Heart left ventricle (tissue), 13 donors: ENCODE data around the gene QDPR.

ENCODE experiments used
- POLR2A ChIP-seq, 2 donors: fragments of 450-650 bp; IDR thresholded peaks; one replicate each; pipeline ENCODE4 v1.6.1; 2017; ENCODE audit warnings: antibody characterized with exemption in 2 of 2, mild to moderate bottlenecking in 2 of 2, moderate library complexity in 2 of 2
- TF ChIP-seq, protein P1 (sequence below), 12 donors: fragments of 200-600 bp; sonication (generic) in 4 of 12; IDR thresholded peaks; one replicate each; pipeline versions ENCODE4 v1.5.0 to v1.8.0; 2018 to 2022; ENCODE audit warnings: antibody characterized with exemption in 12 of 12, mild to moderate bottlenecking in 5 of 12
- donor health status: ischemic (EF 13 %, LVEDD 7.1; RV severe dilation, severe dysfunction).
- donor health status: DM: no; HTN: yes; CAD: no.
- donor health status: DM: no; HTN: no; CAD: no.
- donor health status: ischemic (EF 25% LVEDD 6.9; RV normal size, moderate dysfunction).
- donor health status: ischemic (EF 25% LVEDD 5.7; RV mildly dilated, moderate dysfunction).
- donor health status: ischemic (EF 35%, LVEDD 5.7; RV mildly dilated, moderate dysfunction).
- donor health status: nonischemic (EF 11% LVEDD 7.7; RV severe dilation, severe dysfunction).
- donor health status: DM: yes; HTN: yes; CAD: no.
- donor health status: PGD.
- donor health status: ischemic (EF 29% LVEDD 5.4; RV normal size, mild dysfunction).
- donor health status: nonischemic (EF 23%, LVEDD 6.1; RV moderate dilation, normal function).

DNA sequence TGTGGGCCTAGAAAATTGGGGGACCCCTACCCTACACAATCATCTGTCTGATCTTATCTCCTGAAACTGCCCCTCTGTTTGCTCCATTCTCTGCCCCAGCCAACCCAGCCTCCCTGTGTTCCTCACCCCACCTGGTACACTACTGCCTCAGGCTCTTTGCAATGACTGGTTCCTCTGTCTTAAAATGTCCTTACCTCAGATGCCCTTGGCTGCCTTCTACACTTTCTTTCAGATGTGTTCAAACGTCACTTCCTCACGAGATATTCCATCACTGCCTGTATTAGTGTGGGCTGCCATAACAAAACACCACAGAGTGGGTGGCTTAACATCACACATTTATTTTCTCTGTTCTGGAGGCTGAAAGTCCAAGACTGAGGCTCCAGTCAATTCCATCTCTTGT, 29.2 kb downstream of the QDPR start:
- TF ChIP-seq, protein P1, sequence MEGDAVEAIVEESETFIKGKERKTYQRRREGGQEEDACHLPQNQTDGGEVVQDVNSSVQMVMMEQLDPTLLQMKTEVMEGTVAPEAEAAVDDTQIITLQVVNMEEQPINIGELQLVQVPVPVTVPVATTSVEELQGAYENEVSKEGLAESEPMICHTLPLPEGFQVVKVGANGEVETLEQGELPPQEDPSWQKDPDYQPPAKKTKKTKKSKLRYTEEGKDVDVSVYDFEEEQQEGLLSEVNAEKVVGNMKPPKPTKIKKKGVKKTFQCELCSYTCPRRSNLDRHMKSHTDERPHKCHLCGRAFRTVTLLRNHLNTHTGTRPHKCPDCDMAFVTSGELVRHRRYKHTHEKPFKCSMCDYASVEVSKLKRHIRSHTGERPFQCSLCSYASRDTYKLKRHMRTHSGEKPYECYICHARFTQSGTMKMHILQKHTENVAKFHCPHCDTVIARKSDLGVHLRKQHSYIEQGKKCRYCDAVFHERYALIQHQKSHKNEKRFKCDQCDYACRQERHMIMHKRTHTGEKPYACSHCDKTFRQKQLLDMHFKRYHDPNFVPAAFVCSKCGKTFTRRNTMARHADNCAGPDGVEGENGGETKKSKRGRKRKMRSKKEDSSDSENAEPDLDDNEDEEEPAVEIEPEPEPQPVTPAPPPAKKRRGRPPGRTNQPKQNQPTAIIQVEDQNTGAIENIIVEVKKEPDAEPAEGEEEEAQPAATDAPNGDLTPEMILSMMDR (IDR thresholded peaks at IDR 0.05), result no peak
- TF ChIP-seq POLR2A (IDR thresholded peaks at IDR 0.05), result no peak
